ENCODE results near the gene TENM4. TPM values are rescaled to one million over a fixed set of nuclear protein-coding genes. Genes with fewer than 3 reads are reported as not detected.

TENM4 gene
- polyA plus RNA-seq, 3 donors from 2014 or later, result not detected

DNA sequence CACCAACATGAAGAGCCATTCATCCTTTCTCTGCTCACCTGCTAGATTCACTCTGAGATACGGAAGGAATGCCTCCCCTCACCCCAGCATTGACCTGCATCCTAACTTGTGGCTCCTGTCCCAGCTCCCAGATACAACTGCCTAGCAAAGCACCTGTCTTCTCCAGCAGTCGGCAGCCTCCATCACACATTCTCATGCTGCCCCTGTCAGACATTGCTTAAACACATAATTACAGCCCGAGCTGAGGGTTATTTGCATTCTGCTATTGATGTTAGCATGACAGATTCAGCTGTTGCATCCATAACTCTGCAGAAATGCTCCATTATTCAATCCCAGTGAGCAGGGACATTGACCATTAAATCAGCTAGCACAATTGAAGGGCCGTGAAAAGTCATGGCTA, 681.8 kb downstream of the TENM4 start:
- Mint-ChIP-seq H3K4me1 (no peaks in the 10 kb centered on the region), H3K36me3 (no peaks in the 10 kb centered on the region), H3K27me3 (ENCODE audit: low read depth in 3 of 3) (peaks cover 0 to 6% (median 2%) of the 10 kb centered on the region in 3 donors), H3K9me3 (no peaks in the 10 kb centered on the region), H3K4me3 (no peak overlapping the region), H3K27ac (no peak overlapping the region)
- DNase-seq, result no peak

DNA sequence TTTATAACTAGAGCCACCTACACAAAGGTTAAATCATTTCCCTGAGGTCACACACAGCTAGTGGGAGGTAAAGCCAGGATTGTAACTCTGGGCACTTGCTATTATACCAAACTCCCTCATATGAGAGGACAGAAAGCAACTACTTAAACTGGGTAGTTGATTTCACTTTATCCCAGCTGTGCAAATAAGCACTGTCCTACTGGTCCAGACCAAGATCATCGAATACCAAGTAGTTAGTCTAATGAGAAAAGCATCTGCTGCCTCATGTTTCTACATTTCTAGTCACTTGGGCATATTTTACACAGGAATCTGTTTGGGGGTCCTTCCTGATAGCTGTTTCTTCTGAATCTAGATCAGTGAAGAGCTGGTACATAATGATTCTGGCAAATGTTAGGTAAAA, 687.5 kb downstream of the TENM4 start:
- peaks cover 2 to 6% (median 6%) of the 10 kb centered on the region in 3 donors for H3K27me3 Mint-ChIP-seq (ENCODE audit: low read depth in 3 of 3)
- H3K4me1 Mint-ChIP-seq, result no peaks in the 10 kb centered on the region
- no peak overlapping the region for H3K27ac Mint-ChIP-seq
- H3K9me3 Mint-ChIP-seq, result no peaks in the 10 kb centered on the region
- no peak overlapping the region for H3K4me3 Mint-ChIP-seq
- no peak for DNase-seq
- no peaks in the 10 kb centered on the region for H3K36me3 Mint-ChIP-seq

GRCh38 chr11:78752494-78752893, 688.3 kb downstream of the TENM4 start:
- no peak for DNase-seq
- H3K27me3 Mint-ChIP-seq (ENCODE audit: low read depth in 3 of 3), result peaks cover 2 to 9% (median 6%) of the 10 kb centered on the region in 3 donors

GRCh38 chr11:78748918-78749690, 691.7 kb downstream of the TENM4 start:
- H3K4me3 Mint-ChIP-seq, result no peak overlapping the region

More at GRCh38 chr11:78752494-78752893, 688.3 kb downstream of the TENM4 start:
- no peak overlapping the region for H3K27ac Mint-ChIP-seq
- H3K36me3 Mint-ChIP-seq, result no peaks in the 10 kb centered on the region
- no peak overlapping the region for H3K4me3 Mint-ChIP-seq
- H3K4me1 Mint-ChIP-seq, result no peaks in the 10 kb centered on the region
- H3K9me3 Mint-ChIP-seq, result no peaks in the 10 kb centered on the region

GRCh38 chr11:78744949-78745348, 695.9 kb downstream of the TENM4 start:
- no peak for DNase-seq
- no peaks in the 10 kb centered on the region for H3K9me3 Mint-ChIP-seq

More at GRCh38 chr11:78748918-78749690, 691.7 kb downstream of the TENM4 start:
- Mint-ChIP-seq H3K9me3 (no peaks in the 10 kb centered on the region), H3K36me3 (no peaks in the 10 kb centered on the region), H3K27me3 (ENCODE audit: low read depth in 3 of 3) (peaks cover 0 to 9% (median 7%) of the 10 kb centered on the region in 3 donors), H3K4me1 (no peaks in the 10 kb centered on the region), H3K27ac (no peak overlapping the region)
- DNase-seq, result no peak

DNA sequence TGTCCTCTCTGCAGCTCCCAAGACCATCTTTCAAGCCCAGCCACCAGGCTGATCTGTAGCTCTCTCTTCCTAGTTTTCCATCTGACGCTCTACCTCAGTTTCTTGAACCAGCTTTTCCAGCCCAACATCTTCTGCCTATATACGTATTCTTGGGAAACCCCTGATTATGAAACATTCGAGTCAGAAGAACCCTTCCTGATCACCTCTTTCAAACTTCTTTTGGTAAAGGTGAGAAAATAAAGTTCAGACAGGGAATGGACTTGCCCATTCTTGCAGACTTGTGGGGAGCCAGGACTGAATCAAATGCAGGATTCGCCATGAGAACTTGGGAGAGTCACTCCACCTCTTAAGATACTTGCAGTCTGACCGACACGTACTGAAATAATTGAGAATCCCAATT, 696.6 kb downstream of the TENM4 start:
- Mint-ChIP-seq H3K4me1 (no peaks in the 10 kb centered on the region), H3K27ac (no peak overlapping the region), H3K27me3 (ENCODE audit: low read depth in 3 of 3) (peaks cover 0 to 7% (median 7%) of the 10 kb centered on the region in 3 donors), H3K9me3 (no peaks in the 10 kb centered on the region), H3K4me3 (no peak overlapping the region), H3K36me3 (no peaks in the 10 kb centered on the region)
- no peak for DNase-seq

More at GRCh38 chr11:78744949-78745348, 695.9 kb downstream of the TENM4 start:
- Mint-ChIP-seq H3K36me3 (no peaks in the 10 kb centered on the region), H3K4me1 (no peaks in the 10 kb centered on the region), H3K27me3 (ENCODE audit: low read depth in 3 of 3) (peaks cover 0 to 7% (median 6%) of the 10 kb centered on the region in 3 donors), H3K27ac (no peak overlapping the region), H3K4me3 (no peak overlapping the region)

DNA sequence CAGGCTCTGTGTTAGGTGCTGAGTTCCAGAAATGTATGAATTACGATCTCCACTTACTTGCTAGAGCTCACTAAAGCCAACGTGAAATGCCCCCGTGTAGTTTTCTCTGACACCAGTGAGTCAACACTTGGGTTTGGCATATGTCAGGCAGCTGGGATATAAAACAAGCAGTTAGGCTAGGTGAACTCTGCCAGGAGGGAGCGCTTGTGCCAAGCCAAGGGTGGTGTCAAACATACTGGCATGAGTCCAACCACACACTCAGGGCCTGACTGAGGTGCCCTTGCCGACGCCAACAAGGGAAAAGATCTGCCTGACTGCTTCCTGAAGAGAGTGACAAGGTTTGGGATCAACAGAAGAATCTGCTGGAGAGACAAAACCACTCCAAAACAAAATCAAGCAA, 698.4 kb downstream of the TENM4 start:
- no peaks in the 10 kb centered on the region for H3K36me3 Mint-ChIP-seq
- H3K4me3 Mint-ChIP-seq, result no peak overlapping the region
- no peak overlapping the region for H3K27ac Mint-ChIP-seq
- H3K9me3 Mint-ChIP-seq, result no peaks in the 10 kb centered on the region
- H3K4me1 Mint-ChIP-seq, result no peaks in the 10 kb centered on the region
- H3K27me3 Mint-ChIP-seq (ENCODE audit: low read depth in 3 of 3), result peaks cover 0 to 7% (median 3%) of the 10 kb centered on the region in 3 donors
- no peak for DNase-seq

DNA sequence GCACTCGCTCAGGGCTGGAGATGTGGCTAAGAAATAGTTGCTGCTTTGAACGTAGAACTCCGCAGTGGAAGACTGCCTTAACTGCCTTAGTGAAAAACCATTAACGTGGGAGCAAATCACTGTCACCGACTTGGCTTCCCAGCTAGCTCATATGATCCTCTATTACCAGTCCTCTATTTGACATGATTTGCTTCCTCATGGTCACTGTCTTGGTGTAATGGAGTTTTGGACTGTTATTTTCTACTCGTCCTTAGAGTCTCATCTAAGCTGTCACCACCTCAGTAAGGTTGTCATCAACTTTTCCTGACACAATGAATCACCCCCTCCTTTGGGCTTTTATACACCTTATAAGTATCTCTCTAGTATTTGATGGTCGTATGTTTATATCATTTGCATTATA, 699.1 kb downstream of the TENM4 start:
- no peak for DNase-seq
- H3K4me3 Mint-ChIP-seq, result no peak overlapping the region
- H3K27me3 Mint-ChIP-seq (ENCODE audit: low read depth in 3 of 3), result peaks cover 0 to 4% (median 3%) of the 10 kb centered on the region in 3 donors
- H3K36me3 Mint-ChIP-seq, result no peaks in the 10 kb centered on the region
- H3K9me3 Mint-ChIP-seq, result no peaks in the 10 kb centered on the region
- no peaks in the 10 kb centered on the region for H3K4me1 Mint-ChIP-seq
- no peak overlapping the region for H3K27ac Mint-ChIP-seq

DNA sequence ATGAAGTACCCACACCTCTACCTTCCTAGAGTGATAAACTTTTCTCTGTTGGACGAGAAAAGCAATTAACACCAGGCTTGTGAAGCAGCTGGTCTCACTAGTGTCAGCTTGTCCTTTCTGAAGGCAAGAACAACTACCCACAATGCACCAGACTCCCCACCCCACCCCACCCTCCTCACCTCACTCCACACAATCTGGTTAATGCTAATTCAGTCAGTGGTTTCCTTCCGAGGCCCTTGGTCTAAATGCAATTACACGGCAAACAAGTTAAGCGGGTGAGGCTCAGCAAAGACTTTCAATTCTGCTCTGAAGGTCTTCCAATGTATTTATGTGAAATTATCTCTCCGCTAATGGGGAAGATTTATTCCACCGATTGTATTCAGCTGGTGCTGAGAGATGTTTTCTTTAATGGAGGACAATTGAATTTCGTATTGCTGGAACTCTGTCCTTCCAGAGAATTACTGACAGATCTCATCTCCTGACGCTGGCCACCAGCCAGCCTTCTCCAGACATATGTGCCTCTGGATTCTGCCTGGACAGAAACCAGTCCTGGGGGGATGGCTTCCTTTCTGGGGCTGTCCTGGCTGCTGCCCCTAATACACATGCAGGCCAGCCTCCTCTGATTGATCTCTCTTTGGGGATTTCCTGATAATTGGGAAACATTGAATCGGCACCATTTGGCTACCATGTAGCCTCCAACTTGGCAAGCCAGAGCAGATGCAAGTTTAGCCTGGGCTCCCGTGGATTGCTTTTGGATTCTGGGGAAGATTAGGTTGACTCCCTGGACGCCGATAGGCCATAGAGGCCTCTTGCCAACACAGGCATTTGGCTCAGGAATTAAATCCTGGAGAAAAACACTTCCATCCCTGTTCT, 700.4 kb downstream of the TENM4 start:
- Mint-ChIP-seq H3K4me3 (no peak overlapping the region), H3K9me3 (no peaks in the 10 kb centered on the region), H3K36me3 (no peaks in the 10 kb centered on the region), H3K4me1 (no peaks in the 10 kb centered on the region), H3K27ac (no peak overlapping the region), H3K27me3 (ENCODE audit: low read depth in 3 of 3) (peaks cover under 1 to 4% (median 1%) of the 10 kb centered on the region in 3 donors)
- DNase-seq, result no peak

DNA sequence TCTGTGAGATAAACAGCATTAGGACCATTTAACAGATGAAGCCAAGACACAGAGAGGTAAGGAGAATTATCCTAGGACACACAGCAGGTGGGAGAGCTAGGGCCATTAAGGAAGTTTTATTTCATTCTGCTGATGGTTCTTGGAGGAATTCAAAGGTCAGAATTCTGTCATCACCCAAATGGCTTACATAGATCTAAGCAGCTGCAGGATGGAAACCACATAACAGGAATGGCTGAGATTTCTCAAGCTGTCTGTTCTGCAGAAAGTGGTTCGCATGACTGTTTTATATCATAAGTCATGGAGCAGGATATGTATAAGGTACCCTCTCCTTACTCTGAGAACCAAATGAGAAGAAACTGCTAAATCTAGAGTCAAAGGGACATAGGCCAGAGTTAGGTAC, 702.9 kb downstream of the TENM4 start:
- H3K27ac Mint-ChIP-seq, result no peak overlapping the region
- H3K27me3 Mint-ChIP-seq (ENCODE audit: low read depth in 3 of 3), result peaks cover 0 to 2% (median 1%) of the 10 kb centered on the region in 3 donors

GRCh38 chr11:78737301-78737700, 703.5 kb downstream of the TENM4 start:
- no peak overlapping the region for H3K4me3 Mint-ChIP-seq
- H3K9me3 Mint-ChIP-seq, result no peaks in the 10 kb centered on the region
- H3K27ac Mint-ChIP-seq, result no peak overlapping the region
- no peaks in the 10 kb centered on the region for H3K4me1 Mint-ChIP-seq
- H3K27me3 Mint-ChIP-seq (ENCODE audit: low read depth in 3 of 3), result peaks cover 0 to 2% (median 1%) of the 10 kb centered on the region in 3 donors
- no peak for DNase-seq
- H3K36me3 Mint-ChIP-seq, result no peaks in the 10 kb centered on the region

More for the DNA sequence above, 702.9 kb downstream of the TENM4 start:
- Mint-ChIP-seq H3K4me1 (no peaks in the 10 kb centered on the region), H3K36me3 (no peaks in the 10 kb centered on the region), H3K9me3 (no peaks in the 10 kb centered on the region), H3K4me3 (no peak overlapping the region)
- no peak for DNase-seq

DNA sequence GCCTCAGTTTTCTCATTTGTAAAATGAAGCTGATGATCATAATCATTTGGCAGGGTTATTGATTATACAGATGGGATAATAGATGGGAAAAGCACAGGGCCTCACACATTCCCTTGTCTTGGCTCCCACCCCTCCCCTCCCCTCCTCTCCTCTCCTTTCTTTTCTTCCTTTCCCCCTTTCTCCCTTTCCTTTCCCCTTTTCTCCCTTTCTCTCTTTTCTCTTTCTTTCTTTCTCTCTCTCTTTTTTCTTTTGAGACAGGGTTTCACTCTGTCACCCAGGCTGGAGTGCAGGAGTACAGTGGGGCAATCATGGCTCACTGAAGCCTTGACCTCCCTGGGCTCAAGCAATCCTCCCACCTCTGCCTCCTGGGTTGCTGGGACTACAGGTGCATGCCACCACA, 705.1 kb downstream of the TENM4 start:
- no peaks in the 10 kb centered on the region for H3K9me3 Mint-ChIP-seq
- H3K4me3 Mint-ChIP-seq, result no peak overlapping the region
- DNase-seq, result no peak
- H3K27me3 Mint-ChIP-seq (ENCODE audit: low read depth in 3 of 3), result peaks cover 0 to 2% (median 1%) of the 10 kb centered on the region in 3 donors
- no peaks in the 10 kb centered on the region for H3K36me3 Mint-ChIP-seq
- no peaks in the 10 kb centered on the region for H3K4me1 Mint-ChIP-seq
- no peak overlapping the region for H3K27ac Mint-ChIP-seq

GRCh38 chr11:78733031-78733430, 707.8 kb downstream of the TENM4 start:
- no peak overlapping the region for H3K4me3 Mint-ChIP-seq
- H3K27ac Mint-ChIP-seq, result no peak overlapping the region
- no peaks in the 10 kb centered on the region for H3K36me3 Mint-ChIP-seq
- H3K9me3 Mint-ChIP-seq, result no peaks in the 10 kb centered on the region
- no peak for DNase-seq
- peaks cover 1 to 6% (median 2%) of the 10 kb centered on the region in 3 donors for H3K27me3 Mint-ChIP-seq (ENCODE audit: low read depth in 3 of 3)
- H3K4me1 Mint-ChIP-seq, result no peaks in the 10 kb centered on the region

DNA sequence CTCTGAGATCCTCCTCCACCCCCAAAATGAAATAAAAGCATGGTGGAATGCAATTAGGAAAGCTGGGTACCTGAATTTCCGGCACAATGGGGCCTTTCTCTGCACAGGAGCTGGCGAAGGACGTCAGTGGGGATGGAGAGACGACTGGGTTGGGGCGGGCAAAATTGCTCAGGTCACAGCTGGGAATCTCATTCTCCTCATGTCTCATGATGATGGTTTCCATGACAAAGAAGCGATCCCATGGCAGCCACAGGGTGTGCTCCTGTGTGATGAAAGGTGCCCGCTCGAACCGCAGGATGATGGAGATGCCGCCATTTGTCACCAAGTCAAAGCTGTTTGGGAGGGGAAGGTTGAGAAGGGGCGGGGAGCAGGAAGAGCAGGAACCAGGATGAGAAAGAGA, 708.6 kb downstream of the TENM4 start:
- H3K9me3 Mint-ChIP-seq, result no peaks in the 10 kb centered on the region
- H3K4me1 Mint-ChIP-seq, result no peaks in the 10 kb centered on the region
- no peak overlapping the region for H3K27ac Mint-ChIP-seq
- no peak overlapping the region for H3K4me3 Mint-ChIP-seq
- peaks cover 1 to 6% (median 2%) of the 10 kb centered on the region in 3 donors for H3K27me3 Mint-ChIP-seq (ENCODE audit: low read depth in 3 of 3)
- H3K36me3 Mint-ChIP-seq, result no peaks in the 10 kb centered on the region
- no peak for DNase-seq

Measured in immature natural killer cell (primary cell).